Stimulated activated CD4-positive, alpha-beta T cell treated with anti-CD3 and anti-CD28 coated beads, Interleukin-2, amount 100 ng/mL, for 4 hours (primary cell): Measurements from ENCODE around the gene C16orf96.
A peak's percentile ranks its signal among the peaks of the same experiment; 100 is the strongest.

Source experiments
- DNase-seq: peaks from one replicate; pipeline ENCODE4 v3.0.0-alpha.2; 2020; ENCODE audit warnings: low read depth

The C16orf96 gene

GRCh38 chr16:4601864-4602186 is 45.7 kb downstream of the C16orf96 start:
- DNase-seq, result no peak

- DNase-seq, result no peak
Measured at GRCh38 chr16:4602331-4602730, 46.2 kb downstream of the C16orf96 start.

GRCh38 chr16:4603624-4604170 is 47.6 kb downstream of the C16orf96 start:
- DNase-seq, result no peak

GRCh38 chr16:4604401-4604800 is 48.3 kb downstream of the C16orf96 start:
- no peak for DNase-seq

GRCh38 chr16:4606354-4606753 is 50.2 kb downstream of the C16orf96 start:
- no peak for DNase-seq

- no peak for DNase-seq
Measured at GRCh38 chr16:4607841-4608703, 51.9 kb downstream of the C16orf96 start.

GRCh38 chr16:4608704-4608980 is 52.5 kb downstream of the C16orf96 start:
- DNase-seq, result no peak

- DNase-seq, result no peak
Measured at GRCh38 chr16:4609200-4610010, 53.3 kb downstream of the C16orf96 start.

- no peak for DNase-seq
Measured at GRCh38 chr16:4610011-4611005, 54.2 kb downstream of the C16orf96 start.

GRCh38 chr16:4611337-4612021 is 55.3 kb downstream of the C16orf96 start:
- DNase-seq, result no peak

- no peak for DNase-seq
Measured at GRCh38 chr16:4612474-4612931, 56.4 kb downstream of the C16orf96 start.

GRCh38 chr16:4612977-4613635 is 57.0 kb downstream of the C16orf96 start:
- DNase-seq, result no peak

- peak; percentile 12 for DNase-seq
Measured at GRCh38 chr16:4613636-4614570, 57.8 kb downstream of the C16orf96 start.

- peak; percentile 65 for DNase-seq
Measured at GRCh38 chr16:4614571-4615383, 58.6 kb downstream of the C16orf96 start, which contains the start of gene UBALD1. Gene UBALD1, minus strand, starts transcription at chr16:4614888. Its CDS starts 91 bp downstream, at chr16:4614797.

GRCh38 chr16:4615384-4616046 is 59.4 kb downstream of the C16orf96 start:
- DNase-seq, result no peak

- peak; percentile 99 for DNase-seq
Measured at GRCh38 chr16:4616047-4616811, 60.1 kb downstream of the C16orf96 start.

GRCh38 chr16:4617880-4618279 is 61.7 kb downstream of the C16orf96 start:
- DNase-seq, result no peak
